AG04449 (cell line): ENCODE measurements around the gene KRTAP10-3.

Experiments used
- CTCF ChIA-PET: fragments of 350-600 bp; formaldehyde crosslinking; extraction: SDS; loops from one replicate; lab custom pipeline; 2021; ENCODE audit warnings: antibody characterized with exemption; lab: Yijun Ruan, JAX
- POLR2A ChIA-PET: fragments of 400-600, 350-600 bp; formaldehyde crosslinking; extraction: SDS; loops from one replicate; lab custom pipeline; 2020; ENCODE audit warnings: antibody characterized with exemption, inconsistent platforms; lab: Yijun Ruan, JAX
- DNase-seq: peaks from one replicate; pipeline ENCODE4 v3.0.0-alpha.2; 2010; ENCODE audit warnings: low read depth, low spot score
- H3K4me3 ChIP-seq: 2 replicates; pipeline ENCODE4 v1.5.1; 2011; ENCODE audit warnings: low read depth, mild to moderate bottlenecking, control low read depth, low read length
- TF ChIP-seq, protein P1 (sequence below): IDR thresholded peaks from one replicate; pipeline ENCODE4 v1.5.1; 2011; ENCODE audit warnings: mild to moderate bottlenecking, moderate library complexity, low read length, control low read depth, inconsistent platforms; ENCODE audit not compliant: insufficient read depth; ENCODE audit errors: missing control alignments

KRTAP10-3 gene

DNA sequence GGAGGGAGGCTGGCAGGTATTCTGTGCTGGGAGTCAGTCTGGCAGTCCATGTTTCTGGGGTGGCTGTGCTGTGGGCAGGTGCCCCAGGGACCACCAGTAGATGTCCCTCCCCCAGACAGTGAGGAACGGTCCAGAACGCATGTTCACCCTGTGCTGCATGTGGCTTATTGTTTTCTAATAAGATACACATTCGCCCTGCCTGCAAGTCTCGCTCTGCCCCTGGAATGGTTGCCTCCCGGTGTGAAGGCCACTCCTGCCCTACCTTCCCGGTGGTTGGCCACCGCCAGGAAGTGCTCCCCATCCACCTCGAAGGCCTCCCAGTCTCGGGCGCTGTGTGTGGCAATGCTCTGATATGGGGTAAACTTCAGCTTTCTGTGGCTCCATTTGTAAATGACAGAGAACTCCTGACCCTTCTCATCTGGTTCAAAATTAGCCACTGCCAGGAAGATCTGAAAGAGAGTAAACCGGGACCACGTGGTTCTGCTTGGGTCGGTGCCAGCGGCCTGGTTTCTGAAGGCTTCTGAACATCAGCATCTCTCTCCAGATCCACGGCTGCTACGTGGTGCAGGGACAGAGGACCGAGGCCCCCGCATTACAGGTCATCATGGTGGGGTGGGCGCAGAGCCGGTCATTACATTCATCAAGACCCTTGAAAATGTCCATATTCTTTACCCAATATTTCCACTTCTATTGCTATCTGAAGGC is 33.1 kb downstream of the KRTAP10-3 start:
- ChIA-PET CTCF (no interaction called here), POLR2A (no interaction called here)
- no peak overlapping the region for H3K4me3 ChIP-seq
- no peak for DNase-seq
- TF ChIP-seq, protein P1, sequence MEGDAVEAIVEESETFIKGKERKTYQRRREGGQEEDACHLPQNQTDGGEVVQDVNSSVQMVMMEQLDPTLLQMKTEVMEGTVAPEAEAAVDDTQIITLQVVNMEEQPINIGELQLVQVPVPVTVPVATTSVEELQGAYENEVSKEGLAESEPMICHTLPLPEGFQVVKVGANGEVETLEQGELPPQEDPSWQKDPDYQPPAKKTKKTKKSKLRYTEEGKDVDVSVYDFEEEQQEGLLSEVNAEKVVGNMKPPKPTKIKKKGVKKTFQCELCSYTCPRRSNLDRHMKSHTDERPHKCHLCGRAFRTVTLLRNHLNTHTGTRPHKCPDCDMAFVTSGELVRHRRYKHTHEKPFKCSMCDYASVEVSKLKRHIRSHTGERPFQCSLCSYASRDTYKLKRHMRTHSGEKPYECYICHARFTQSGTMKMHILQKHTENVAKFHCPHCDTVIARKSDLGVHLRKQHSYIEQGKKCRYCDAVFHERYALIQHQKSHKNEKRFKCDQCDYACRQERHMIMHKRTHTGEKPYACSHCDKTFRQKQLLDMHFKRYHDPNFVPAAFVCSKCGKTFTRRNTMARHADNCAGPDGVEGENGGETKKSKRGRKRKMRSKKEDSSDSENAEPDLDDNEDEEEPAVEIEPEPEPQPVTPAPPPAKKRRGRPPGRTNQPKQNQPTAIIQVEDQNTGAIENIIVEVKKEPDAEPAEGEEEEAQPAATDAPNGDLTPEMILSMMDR: no peak

DNA sequence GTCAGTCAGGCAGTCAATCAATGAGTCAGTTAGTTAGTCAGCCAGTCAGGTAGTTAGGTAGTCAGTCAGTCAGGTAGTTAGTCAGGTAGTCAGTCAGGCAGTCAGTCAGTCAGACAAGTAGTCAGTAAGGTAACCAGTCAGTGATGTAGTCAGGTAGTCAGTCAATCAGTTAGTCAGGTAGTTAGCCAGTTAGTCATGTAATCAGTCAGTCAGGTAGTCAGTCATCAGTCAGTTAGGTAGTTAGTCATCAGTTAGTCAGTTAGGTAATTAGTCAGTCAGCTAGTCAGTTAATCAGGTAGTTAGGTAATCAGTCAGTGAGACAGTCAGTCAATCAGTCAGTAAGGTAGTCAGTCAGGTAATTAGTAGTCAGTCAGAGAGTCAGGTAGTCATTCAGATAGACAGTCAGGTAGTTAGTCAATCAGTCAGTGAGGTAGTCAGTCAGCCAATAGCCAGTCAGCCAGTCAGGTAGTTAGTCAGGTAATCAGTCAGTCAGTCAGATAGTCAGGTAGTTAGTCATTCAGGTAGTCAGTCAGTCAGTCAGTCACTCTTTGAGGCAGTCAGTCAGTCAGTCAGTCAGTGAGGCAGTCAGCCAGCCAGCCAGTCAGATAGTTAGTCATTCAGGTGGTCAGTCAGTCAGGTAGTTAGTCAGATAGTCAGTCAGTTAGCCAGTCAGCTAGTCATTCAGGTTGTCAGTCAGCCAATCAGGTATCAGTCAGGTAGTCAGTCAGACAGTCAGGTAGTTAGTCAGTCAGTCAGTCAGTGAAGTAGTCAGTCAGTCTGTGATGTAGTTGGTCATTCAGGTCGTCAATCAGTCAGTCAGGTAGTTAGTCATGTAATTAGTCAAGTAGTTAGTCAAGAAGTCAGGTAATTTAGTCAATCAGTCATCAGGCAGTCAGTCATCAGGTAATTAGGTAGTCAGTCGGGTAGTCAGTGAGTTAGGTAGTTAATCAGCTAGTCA is 33.9 kb downstream of the KRTAP10-3 start:
- POLR2A ChIA-PET: no interaction called here
- no peak for DNase-seq
- CTCF ChIA-PET: no interaction called here
- TF ChIP-seq, protein P1: no peak
- no peak overlapping the region for H3K4me3 ChIP-seq

DNA sequence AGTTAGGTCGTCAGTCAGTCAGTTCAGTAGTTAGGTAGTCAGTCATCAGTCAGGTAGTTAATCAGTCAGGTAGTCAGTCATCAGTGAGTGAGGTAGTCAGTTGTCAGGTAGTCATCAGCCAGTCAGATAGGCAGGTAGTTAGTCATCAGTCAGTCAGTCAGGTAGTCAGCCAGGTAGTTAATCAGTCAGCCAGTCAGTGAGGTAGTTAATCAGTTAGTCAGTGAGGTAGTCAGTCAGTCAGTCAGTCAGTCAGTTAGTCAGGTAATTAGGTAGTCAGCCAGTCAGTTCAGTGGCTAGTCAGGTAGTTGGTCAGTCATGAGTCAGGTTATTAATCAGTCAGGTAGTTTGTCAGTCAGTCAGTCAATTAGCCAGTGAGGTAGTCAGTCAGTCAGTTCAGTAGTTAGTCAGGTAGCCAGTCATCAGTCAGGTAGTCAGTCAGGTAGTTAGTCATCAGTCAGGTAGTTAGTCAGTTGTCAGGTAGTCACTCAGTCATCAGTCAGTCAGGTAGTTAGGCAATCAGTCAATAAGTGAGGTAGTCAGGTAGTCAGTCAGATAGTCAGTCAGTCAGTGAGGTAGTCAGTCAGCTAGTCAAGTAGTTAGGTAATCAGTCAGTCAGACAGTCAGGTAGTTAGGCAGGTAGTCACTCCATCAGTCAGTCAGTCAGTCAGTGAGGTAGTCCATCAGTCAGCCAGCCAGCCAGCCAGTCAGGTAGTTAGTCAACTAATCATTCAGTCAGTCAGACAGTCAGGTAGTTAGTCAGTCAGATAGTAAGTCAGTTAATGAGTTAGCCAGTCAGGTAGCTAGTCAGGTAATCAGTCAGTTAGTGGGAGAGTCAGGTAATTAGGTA is 34.8 kb downstream of the KRTAP10-3 start:
- POLR2A ChIA-PET: no interaction called here
- TF ChIP-seq, protein P1: no peak
- DNase-seq: no peak
- H3K4me3 ChIP-seq: no peak overlapping the region
- CTCF ChIA-PET: no interaction called here

DNA sequence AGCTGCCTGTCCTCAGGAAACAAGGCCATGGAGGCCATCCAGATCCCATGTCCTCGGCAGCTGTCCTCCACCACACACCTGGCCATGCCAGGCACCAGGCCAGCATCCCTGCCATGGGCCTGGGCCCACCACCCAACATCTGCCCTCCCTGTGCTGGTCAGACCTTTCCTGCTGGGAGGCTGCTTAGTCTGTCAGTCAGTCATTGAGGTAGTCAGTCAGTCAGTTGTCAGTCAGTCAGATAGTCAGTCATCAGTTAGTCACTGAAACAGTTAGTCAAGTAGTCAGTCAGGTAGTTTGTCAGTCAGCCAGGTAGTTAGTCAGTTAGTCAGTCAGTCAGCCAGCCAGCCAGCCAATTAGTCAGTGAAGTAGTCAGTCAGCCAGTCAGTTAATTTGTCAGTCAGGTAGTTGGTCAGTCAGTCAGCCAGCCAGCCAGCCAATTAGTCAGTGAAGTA is 35.8 kb downstream of the KRTAP10-3 start:
- DNase-seq: no peak
- ChIA-PET CTCF (no interaction called here), POLR2A (no interaction called here)
- TF ChIP-seq, protein P1: no peak
- no peak overlapping the region for H3K4me3 ChIP-seq

DNA sequence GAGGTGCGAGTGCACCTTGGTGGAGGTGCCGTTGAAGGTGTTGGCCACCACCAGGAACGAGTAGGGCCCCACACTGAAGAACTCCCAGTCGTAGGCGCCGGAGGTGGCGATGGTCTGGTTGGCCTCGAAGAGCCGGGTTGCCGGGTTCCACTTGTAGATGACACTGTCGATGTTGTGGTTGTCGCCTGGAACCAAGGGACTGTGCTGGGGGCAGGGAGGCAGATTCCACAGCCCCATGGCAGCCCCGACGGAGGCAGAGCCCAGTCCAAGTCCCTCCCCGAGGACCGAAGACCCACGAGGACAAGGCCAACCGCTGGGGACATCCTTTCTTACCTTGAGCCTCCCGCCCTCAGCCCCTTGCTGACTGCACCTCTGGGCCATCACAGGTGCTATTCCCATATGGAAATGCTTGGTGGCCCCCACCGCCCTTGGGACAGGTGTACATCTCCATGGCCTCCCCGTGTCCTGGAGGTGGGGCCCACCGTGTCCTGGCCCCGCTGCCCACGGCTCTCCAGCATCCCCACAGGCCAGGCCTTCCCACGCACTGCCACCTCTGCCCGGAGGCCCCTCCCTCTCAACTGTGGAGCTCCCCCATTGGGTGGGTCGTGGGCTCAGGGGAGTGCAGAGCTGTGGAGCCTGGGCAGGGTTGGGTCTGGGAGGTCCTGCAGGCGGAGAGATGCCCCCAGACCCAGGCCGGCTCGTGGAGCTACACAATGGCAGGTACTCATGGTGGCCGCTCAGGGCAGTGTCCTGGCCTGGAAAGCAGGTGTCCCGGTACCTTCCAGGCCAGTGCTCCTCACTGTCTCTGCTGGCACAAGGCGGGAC is 36.5 kb downstream of the KRTAP10-3 start:
- ChIA-PET CTCF (no interaction called here), POLR2A (no interaction called here)
- no peak overlapping the region for H3K4me3 ChIP-seq
- TF ChIP-seq, protein P1: no peak
- no peak for DNase-seq
